ENCODE data around the gene UQCC2.

DNA sequence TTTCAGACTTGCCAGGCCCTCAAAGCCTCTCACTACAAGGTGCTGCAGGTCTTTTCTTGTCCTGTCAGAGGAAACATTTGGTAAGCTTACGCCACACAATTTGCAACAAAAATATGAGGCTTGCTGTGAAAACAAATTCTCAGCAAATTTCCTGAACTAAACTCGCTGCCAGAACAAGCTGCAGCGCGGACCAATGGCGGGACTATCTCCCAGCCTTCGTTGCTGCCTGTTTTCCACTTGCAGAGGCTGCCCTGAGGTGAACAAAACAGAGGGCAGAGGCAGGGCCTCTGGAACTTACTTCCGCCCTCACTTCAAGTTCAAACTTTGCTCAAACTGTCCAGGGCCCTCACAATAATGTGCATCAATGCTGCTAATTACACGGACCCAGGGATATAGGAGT, 12.4 kb downstream of the UQCC2 start:
- TF ChIP-seq, protein P1, sequence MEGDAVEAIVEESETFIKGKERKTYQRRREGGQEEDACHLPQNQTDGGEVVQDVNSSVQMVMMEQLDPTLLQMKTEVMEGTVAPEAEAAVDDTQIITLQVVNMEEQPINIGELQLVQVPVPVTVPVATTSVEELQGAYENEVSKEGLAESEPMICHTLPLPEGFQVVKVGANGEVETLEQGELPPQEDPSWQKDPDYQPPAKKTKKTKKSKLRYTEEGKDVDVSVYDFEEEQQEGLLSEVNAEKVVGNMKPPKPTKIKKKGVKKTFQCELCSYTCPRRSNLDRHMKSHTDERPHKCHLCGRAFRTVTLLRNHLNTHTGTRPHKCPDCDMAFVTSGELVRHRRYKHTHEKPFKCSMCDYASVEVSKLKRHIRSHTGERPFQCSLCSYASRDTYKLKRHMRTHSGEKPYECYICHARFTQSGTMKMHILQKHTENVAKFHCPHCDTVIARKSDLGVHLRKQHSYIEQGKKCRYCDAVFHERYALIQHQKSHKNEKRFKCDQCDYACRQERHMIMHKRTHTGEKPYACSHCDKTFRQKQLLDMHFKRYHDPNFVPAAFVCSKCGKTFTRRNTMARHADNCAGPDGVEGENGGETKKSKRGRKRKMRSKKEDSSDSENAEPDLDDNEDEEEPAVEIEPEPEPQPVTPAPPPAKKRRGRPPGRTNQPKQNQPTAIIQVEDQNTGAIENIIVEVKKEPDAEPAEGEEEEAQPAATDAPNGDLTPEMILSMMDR (conservative IDR thresholded peaks at IDR 0.05 in 1 of 2, IDR thresholded peaks at IDR 0.05 in 1 of 2; ENCODE audit: extremely low read depth in 1 of 2, insufficient read depth in 1 of 2, low read depth in 1 of 2, low read length in 2 of 2), result no peak
- no peak for TF ChIP-seq EZH2 (IDR thresholded peaks at IDR 0.05; ENCODE audit: borderline replicate concordance, low read length)

Data from mammary epithelial cell (primary cell).